Activated CD4-positive, CD25-positive, alpha-beta regulatory T cell treated with anti-CD3 and anti-CD28 coated beads, Interleukin-2, amount 50 U/mL, for 24 hours (primary cell): ENCODE data around the gene VCPKMT.
"Not testable (repeated sequence)": the region's sequence is repeated elsewhere in the genome, so short reads cannot be mapped to it uniquely, and the experiment has no call there.

ENCODE experiments used
- ATAC-seq, 2 donors: fragments of 150-1000 bp; cut with Tn5 transposase; one replicate each; pipeline ENCODE4 v1.10.0; 2021; ENCODE audit warnings: mild to moderate bottlenecking in 1 of 2, moderate library complexity in 1 of 2

Gene VCPKMT

GRCh38 chr14:50091240-50091913 lies 25.0 kb downstream of the VCPKMT start:
- no peak for ATAC-seq

- no peak for ATAC-seq
Measured at GRCh38 chr14:50089208-50089607, 27.2 kb downstream of the VCPKMT start.

GRCh38 chr14:50088731-50089130 lies 27.6 kb downstream of the VCPKMT start:
- ATAC-seq, result no peak

- no peak for ATAC-seq
Measured at GRCh38 chr14:50088117-50088515, 28.3 kb downstream of the VCPKMT start.

GRCh38 chr14:50087341-50088116 lies 28.8 kb downstream of the VCPKMT start:
- no peak for ATAC-seq

GRCh38 chr14:50086321-50086711 lies 30.1 kb downstream of the VCPKMT start:
- ATAC-seq, result no peak

- ATAC-seq, result peak in 1 of 2 donors; percentile 4
Measured at GRCh38 chr14:50085570-50086320, 30.6 kb downstream of the VCPKMT start.

GRCh38 chr14:50084666-50085065 lies 31.7 kb downstream of the VCPKMT start:
- no peak for ATAC-seq

- peak; percentile 82 to 83 for ATAC-seq
Measured at GRCh38 chr14:50083467-50084337, 32.7 kb downstream of the VCPKMT start.

- peak; percentile 82 to 83 for ATAC-seq
Measured at GRCh38 chr14:50082784-50083466, 33.4 kb downstream of the VCPKMT start.

- ATAC-seq, result peak in 1 of 2 donors; percentile 5
Measured at GRCh38 chr14:50082308-50082742, 34.0 kb downstream of the VCPKMT start.

GRCh38 chr14:50079103-50079502 lies 37.3 kb downstream of the VCPKMT start:
- not testable (repeated sequence) for ATAC-seq

- not testable (repeated sequence) for ATAC-seq
Measured at GRCh38 chr14:50073663-50074062, 42.7 kb downstream of the VCPKMT start.

GRCh38 chr14:50072395-50072794 lies 44.0 kb downstream of the VCPKMT start:
- ATAC-seq, result no peak

GRCh38 chr14:50070840-50071548 lies 45.4 kb downstream of the VCPKMT start:
- ATAC-seq, result no peak

GRCh38 chr14:50070230-50070629 lies 46.1 kb downstream of the VCPKMT start:
- ATAC-seq, result no peak

- no peak for ATAC-seq
Measured at GRCh38 chr14:50069325-50069724, 47.0 kb downstream of the VCPKMT start.

GRCh38 chr14:50068496-50068895 lies 47.9 kb downstream of the VCPKMT start:
- no peak for ATAC-seq

- no peak for ATAC-seq
Measured at GRCh38 chr14:50067723-50068495, 48.5 kb downstream of the VCPKMT start.

GRCh38 chr14:50065583-50065982 lies 50.8 kb downstream of the VCPKMT start:
- no peak for ATAC-seq
